ENCODE data around the gene CYP2A7. TPM values are rescaled to one million over a fixed set of nuclear protein-coding genes. Genes with fewer than 3 reads are reported as not detected.
"Not testable (repeated sequence)": the region's sequence is repeated elsewhere in the genome, so short reads cannot be mapped to it uniquely, and the experiment has no call there.

Gene CYP2A7
- polyA plus RNA-seq, 1 donor from 2014 or later, result not detected

DNA sequence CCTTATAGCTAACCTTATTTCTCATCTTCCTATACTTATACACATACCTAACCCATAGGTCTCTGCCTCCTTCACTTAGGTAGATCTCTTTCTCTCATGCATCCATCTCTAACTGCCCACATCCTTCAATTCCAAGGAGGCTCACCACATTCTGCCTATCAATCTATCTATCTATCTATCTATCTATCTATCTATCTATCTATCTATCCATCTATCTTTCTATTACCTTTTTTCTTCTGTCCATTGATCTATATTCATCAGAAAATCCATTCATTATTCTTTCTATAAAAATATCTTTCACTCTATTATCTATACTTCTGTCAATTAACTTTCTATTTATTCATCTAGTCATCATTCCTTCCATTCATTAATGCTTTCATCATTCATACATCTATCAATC lies 11.1 kb upstream of the CYP2A7 start:
- Histone ChIP-seq H3K4me3 (ENCODE audit: low read length) (no peak overlapping the region), H2AFZ (ENCODE audit: low read depth, low read length) (no peak overlapping the region)
- TF ChIP-seq RAD21 (conservative IDR thresholded peaks at IDR 0.05), result no peak
- TF ChIP-seq POLR2AphosphoS5 (IDR thresholded peaks at IDR 0.05), result no peak
- no peak for TF ChIP-seq EZH2 (IDR thresholded peaks at IDR 0.05; ENCODE audit: borderline replicate concordance, insufficient read depth, low read length, poor library complexity, severe bottlenecking)
- TF ChIP-seq, protein P1, sequence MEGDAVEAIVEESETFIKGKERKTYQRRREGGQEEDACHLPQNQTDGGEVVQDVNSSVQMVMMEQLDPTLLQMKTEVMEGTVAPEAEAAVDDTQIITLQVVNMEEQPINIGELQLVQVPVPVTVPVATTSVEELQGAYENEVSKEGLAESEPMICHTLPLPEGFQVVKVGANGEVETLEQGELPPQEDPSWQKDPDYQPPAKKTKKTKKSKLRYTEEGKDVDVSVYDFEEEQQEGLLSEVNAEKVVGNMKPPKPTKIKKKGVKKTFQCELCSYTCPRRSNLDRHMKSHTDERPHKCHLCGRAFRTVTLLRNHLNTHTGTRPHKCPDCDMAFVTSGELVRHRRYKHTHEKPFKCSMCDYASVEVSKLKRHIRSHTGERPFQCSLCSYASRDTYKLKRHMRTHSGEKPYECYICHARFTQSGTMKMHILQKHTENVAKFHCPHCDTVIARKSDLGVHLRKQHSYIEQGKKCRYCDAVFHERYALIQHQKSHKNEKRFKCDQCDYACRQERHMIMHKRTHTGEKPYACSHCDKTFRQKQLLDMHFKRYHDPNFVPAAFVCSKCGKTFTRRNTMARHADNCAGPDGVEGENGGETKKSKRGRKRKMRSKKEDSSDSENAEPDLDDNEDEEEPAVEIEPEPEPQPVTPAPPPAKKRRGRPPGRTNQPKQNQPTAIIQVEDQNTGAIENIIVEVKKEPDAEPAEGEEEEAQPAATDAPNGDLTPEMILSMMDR (IDR thresholded peaks at IDR 0.05; ENCODE audit: poor library complexity, severe bottlenecking), result no peak

DNA sequence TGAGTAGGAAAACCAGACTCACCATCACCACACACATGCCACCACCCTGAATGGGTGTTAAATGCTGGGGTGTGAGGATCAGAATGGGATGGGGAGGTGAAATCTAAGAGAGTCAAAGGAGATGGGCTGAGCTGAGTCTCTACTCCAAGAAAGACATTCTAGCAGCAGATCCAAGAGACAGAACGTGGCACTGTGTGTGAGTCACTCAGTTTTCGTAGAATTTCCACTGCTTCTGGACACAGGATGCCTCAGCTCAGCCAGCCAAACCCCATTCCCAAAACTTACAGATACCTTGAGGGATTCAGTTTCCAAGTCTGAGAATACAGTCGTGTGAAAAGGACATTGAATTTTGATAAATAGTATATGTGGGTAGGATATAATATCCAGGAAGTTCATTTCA lies 7.3 kb upstream of the CYP2A7 start:
- H3K9me2 ChIP-seq (ENCODE audit: insufficient read depth, low read length), result no peaks in the 10 kb centered on the region
- H3K4me2 ChIP-seq (ENCODE audit: low read length), result no peak overlapping the region
- H4K20me1 ChIP-seq (ENCODE audit: insufficient read depth), result no peaks in the 10 kb centered on the region
- H3K9me3 ChIP-seq (ENCODE audit: low read length), result no peaks in the 10 kb centered on the region
- no peaks in the 10 kb centered on the region for H3K79me2 ChIP-seq (replicated peaks; ENCODE audit: insufficient read depth, low read length)
- H2AFZ ChIP-seq (ENCODE audit: low read depth, low read length), result no peak overlapping the region
- H3K4me3 ChIP-seq (ENCODE audit: low read length), result no peak overlapping the region
- TF ChIP-seq SMC3 (conservative IDR thresholded peaks at IDR 0.05; ENCODE audit: poor library complexity), result no peak
- no peaks in the 10 kb centered on the region for H3F3A ChIP-seq (ENCODE audit: insufficient read depth, low read length, poor library complexity, severe bottlenecking)
- no peaks in the 10 kb centered on the region for H3K27me3 ChIP-seq (ENCODE audit: insufficient read depth, low read depth, low read length)
- H3K36me3 ChIP-seq (ENCODE audit: insufficient read depth, low read length), result no peaks in the 10 kb centered on the region
- H3K9ac ChIP-seq (ENCODE audit: low read length), result no peak overlapping the region
- H3K27ac ChIP-seq (ENCODE audit: low read length), result no peak overlapping the region

More for the DNA sequence above, 11.1 kb upstream of the CYP2A7 start:
- Histone ChIP-seq H3K4me2 (ENCODE audit: low read length) (no peak overlapping the region), H3F3A (ENCODE audit: insufficient read depth, low read length, poor library complexity, severe bottlenecking) (no peaks in the 10 kb centered on the region), H3K9me2 (ENCODE audit: insufficient read depth, low read length) (no peaks in the 10 kb centered on the region), H4K20me1 (ENCODE audit: insufficient read depth) (no peaks in the 10 kb centered on the region), H3K79me2 (replicated peaks; ENCODE audit: insufficient read depth, low read length) (no peaks in the 10 kb centered on the region), H3K9me3 (ENCODE audit: low read length) (no peaks in the 10 kb centered on the region), H3K27ac (ENCODE audit: low read length) (no peak overlapping the region), H3K9ac (ENCODE audit: low read length) (no peak overlapping the region), H3K27me3 (ENCODE audit: insufficient read depth, low read depth, low read length) (no peaks in the 10 kb centered on the region), H3K36me3 (ENCODE audit: insufficient read depth, low read length) (no peaks in the 10 kb centered on the region)

DNA sequence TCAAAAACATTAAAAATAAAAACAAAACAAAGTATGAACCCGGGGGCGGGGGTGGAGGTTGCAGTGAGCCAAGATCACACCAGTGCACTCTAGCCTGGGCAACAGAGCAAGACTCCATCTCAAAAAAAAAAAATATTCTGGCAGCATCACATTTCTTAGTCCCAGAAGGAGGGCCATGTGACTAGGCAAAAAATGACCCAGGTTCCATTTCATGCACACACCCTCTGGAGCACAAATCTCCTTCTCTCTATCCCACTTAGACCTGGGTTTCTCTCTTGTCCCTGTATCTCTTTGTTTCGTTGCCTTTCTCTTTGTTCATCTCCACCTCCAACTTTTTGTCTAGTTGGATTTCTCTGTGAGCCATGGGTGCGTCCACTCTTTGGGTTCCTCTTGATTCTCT lies 6.2 kb upstream of the CYP2A7 start:
- H3K9me2 ChIP-seq (ENCODE audit: insufficient read depth, low read length), result no peaks in the 10 kb centered on the region
- no peaks in the 10 kb centered on the region for H3F3A ChIP-seq (ENCODE audit: insufficient read depth, low read length, poor library complexity, severe bottlenecking)
- H3K9ac ChIP-seq (ENCODE audit: low read length), result no peak overlapping the region
- H3K4me3 ChIP-seq (ENCODE audit: low read length), result no peak overlapping the region
- H3K4me2 ChIP-seq (ENCODE audit: low read length), result no peak overlapping the region
- no peaks in the 10 kb centered on the region for H3K79me2 ChIP-seq (replicated peaks; ENCODE audit: insufficient read depth, low read length)
- H3K9me3 ChIP-seq (ENCODE audit: low read length), result no peaks in the 10 kb centered on the region
- no peak for TF ChIP-seq EP300 (conservative IDR thresholded peaks at IDR 0.05; ENCODE audit: poor library complexity, severe bottlenecking)
- no peak for TF ChIP-seq TAF1 (IDR thresholded peaks at IDR 0.05; ENCODE audit: low read depth)
- no peak for TF ChIP-seq MXI1 (conservative IDR thresholded peaks at IDR 0.05; ENCODE audit: poor library complexity, severe bottlenecking)
- TF ChIP-seq RAD21 (conservative IDR thresholded peaks at IDR 0.05), result no peak
- TF ChIP-seq SMC3 (conservative IDR thresholded peaks at IDR 0.05; ENCODE audit: poor library complexity), result no peak
- TF ChIP-seq, protein P2, sequence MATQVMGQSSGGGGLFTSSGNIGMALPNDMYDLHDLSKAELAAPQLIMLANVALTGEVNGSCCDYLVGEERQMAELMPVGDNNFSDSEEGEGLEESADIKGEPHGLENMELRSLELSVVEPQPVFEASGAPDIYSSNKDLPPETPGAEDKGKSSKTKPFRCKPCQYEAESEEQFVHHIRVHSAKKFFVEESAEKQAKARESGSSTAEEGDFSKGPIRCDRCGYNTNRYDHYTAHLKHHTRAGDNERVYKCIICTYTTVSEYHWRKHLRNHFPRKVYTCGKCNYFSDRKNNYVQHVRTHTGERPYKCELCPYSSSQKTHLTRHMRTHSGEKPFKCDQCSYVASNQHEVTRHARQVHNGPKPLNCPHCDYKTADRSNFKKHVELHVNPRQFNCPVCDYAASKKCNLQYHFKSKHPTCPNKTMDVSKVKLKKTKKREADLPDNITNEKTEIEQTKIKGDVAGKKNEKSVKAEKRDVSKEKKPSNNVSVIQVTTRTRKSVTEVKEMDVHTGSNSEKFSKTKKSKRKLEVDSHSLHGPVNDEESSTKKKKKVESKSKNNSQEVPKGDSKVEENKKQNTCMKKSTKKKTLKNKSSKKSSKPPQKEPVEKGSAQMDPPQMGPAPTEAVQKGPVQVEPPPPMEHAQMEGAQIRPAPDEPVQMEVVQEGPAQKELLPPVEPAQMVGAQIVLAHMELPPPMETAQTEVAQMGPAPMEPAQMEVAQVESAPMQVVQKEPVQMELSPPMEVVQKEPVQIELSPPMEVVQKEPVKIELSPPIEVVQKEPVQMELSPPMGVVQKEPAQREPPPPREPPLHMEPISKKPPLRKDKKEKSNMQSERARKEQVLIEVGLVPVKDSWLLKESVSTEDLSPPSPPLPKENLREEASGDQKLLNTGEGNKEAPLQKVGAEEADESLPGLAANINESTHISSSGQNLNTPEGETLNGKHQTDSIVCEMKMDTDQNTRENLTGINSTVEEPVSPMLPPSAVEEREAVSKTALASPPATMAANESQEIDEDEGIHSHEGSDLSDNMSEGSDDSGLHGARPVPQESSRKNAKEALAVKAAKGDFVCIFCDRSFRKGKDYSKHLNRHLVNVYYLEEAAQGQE (IDR thresholded peaks at IDR 0.05; ENCODE audit: borderline replicate concordance), result no peak
- TF ChIP-seq EZH2 (IDR thresholded peaks at IDR 0.05; ENCODE audit: borderline replicate concordance, insufficient read depth, low read length, poor library complexity, severe bottlenecking), result no peak
- TF ChIP-seq, protein P1 (IDR thresholded peaks at IDR 0.05; ENCODE audit: poor library complexity, severe bottlenecking), result no peak
- TF ChIP-seq POLR2AphosphoS5 (IDR thresholded peaks at IDR 0.05), result no peak
- no peaks in the 10 kb centered on the region for H4K20me1 ChIP-seq (ENCODE audit: insufficient read depth)
- no peak overlapping the region for H3K27ac ChIP-seq (ENCODE audit: low read length)
- no peaks in the 10 kb centered on the region for H3K36me3 ChIP-seq (ENCODE audit: insufficient read depth, low read length)
- H2AFZ ChIP-seq (ENCODE audit: low read depth, low read length), result no peak overlapping the region
- no peaks in the 10 kb centered on the region for H3K27me3 ChIP-seq (ENCODE audit: insufficient read depth, low read depth, low read length)

GRCh38 chr19:40884187-40884931 lies 2.3 kb upstream of the CYP2A7 start:
- H3F3A ChIP-seq (ENCODE audit: insufficient read depth, low read length, poor library complexity, severe bottlenecking); H3K9me2 ChIP-seq (ENCODE audit: insufficient read depth, low read length); H4K20me1 ChIP-seq (ENCODE audit: insufficient read depth); H3K4me2 ChIP-seq (ENCODE audit: low read length); H3K36me3 ChIP-seq (ENCODE audit: insufficient read depth, low read length); H3K27ac ChIP-seq (ENCODE audit: low read length); H3K4me3 ChIP-seq (ENCODE audit: low read length); H2AFZ ChIP-seq (ENCODE audit: low read depth, low read length); H3K79me2 ChIP-seq (replicated peaks; ENCODE audit: insufficient read depth, low read length); H3K27me3 ChIP-seq (ENCODE audit: insufficient read depth, low read depth, low read length); H3K9me3 ChIP-seq (ENCODE audit: low read length); H3K9ac ChIP-seq (ENCODE audit: low read length): not testable (repeated sequence)

All from neural cell (in vitro differentiated cells).